Islet precursor cell (in vitro differentiated cells): Measurements from ENCODE around the gene S100A7A.
A peak's percentile ranks its signal among the peaks of the same experiment; 100 is the strongest.
"Not testable (repeated sequence)": the region's sequence is repeated elsewhere in the genome, so short reads cannot be mapped to it uniquely, and the experiment has no call there.

Experiments
- DNase-seq: peaks from one replicate; pipeline ENCODE4 v3.0.0-alpha.2; 2018

S100A7A gene

GRCh38 chr1:153395776-153396175, 20.5 kb upstream of the S100A7A start:
- peak; percentile 35 for DNase-seq

- peak; percentile 39 for DNase-seq
Observed at GRCh38 chr1:153396461-153396860, 19.9 kb upstream of the S100A7A start.

- peak; percentile 50 for DNase-seq
Observed at GRCh38 chr1:153397051-153397923, 19.0 kb upstream of the S100A7A start.

GRCh38 chr1:153397924-153398651, 18.2 kb upstream of the S100A7A start:
- peak; percentile 35 for DNase-seq

GRCh38 chr1:153399401-153400055, 16.8 kb upstream of the S100A7A start:
- DNase-seq: peak; percentile 35

- peak; percentile 50 for DNase-seq
Observed at GRCh38 chr1:153400244-153400643, 16.1 kb upstream of the S100A7A start.

- no peak for DNase-seq
Observed at GRCh38 chr1:153401461-153401860, 14.9 kb upstream of the S100A7A start.

GRCh38 chr1:153402226-153402625, 14.1 kb upstream of the S100A7A start:
- no peak for DNase-seq

GRCh38 chr1:153403421-153404085, 12.8 kb upstream of the S100A7A start:
- no peak for DNase-seq

GRCh38 chr1:153404086-153404635, 12.2 kb upstream of the S100A7A start:
- no peak for DNase-seq

- peak; percentile 53 for DNase-seq
Observed at GRCh38 chr1:153404768-153405167, 11.6 kb upstream of the S100A7A start.

- DNase-seq: not testable (repeated sequence)
Observed at GRCh38 chr1:153405825-153406599, 10.3 kb upstream of the S100A7A start.

GRCh38 chr1:153407274-153407673, 9.0 kb upstream of the S100A7A start:
- not testable (repeated sequence) for DNase-seq

- not testable (repeated sequence) for DNase-seq
Observed at GRCh38 chr1:153413961-153414360, 2.4 kb upstream of the S100A7A start.

- peak; percentile 32 for DNase-seq
Observed at GRCh38 chr1:153417136-153417888, 992 bp downstream of the S100A7A start.

- DNase-seq: peak; percentile 28
Observed at GRCh38 chr1:153418758-153419435, 2.6 kb downstream of the S100A7A start.

GRCh38 chr1:153419436-153419793, 3.1 kb downstream of the S100A7A start:
- DNase-seq: peak; percentile 32

- DNase-seq: peak; percentile 10
Observed at GRCh38 chr1:153420306-153420705, 4.0 kb downstream of the S100A7A start.

- DNase-seq: peak; percentile 74
Observed at GRCh38 chr1:153422450-153423068, 6.2 kb downstream of the S100A7A start.

- DNase-seq: peak; percentile 26
Observed at GRCh38 chr1:153426809-153427208, 10.5 kb downstream of the S100A7A start.
